NCI-H1417 (cell line): Measurements from ENCODE around the gene OLFML2B.
"Not testable (repeated sequence)": the region's sequence is repeated elsewhere in the genome, so short reads cannot be mapped to it uniquely, and the experiment has no call there.

ENCODE experiments used
- DNase-seq, 3 experiments: peaks; one replicate each; lab custom pipeline; 2025; lab: John Stamatoyannopoulos, UW

Gene OLFML2B

DNA sequence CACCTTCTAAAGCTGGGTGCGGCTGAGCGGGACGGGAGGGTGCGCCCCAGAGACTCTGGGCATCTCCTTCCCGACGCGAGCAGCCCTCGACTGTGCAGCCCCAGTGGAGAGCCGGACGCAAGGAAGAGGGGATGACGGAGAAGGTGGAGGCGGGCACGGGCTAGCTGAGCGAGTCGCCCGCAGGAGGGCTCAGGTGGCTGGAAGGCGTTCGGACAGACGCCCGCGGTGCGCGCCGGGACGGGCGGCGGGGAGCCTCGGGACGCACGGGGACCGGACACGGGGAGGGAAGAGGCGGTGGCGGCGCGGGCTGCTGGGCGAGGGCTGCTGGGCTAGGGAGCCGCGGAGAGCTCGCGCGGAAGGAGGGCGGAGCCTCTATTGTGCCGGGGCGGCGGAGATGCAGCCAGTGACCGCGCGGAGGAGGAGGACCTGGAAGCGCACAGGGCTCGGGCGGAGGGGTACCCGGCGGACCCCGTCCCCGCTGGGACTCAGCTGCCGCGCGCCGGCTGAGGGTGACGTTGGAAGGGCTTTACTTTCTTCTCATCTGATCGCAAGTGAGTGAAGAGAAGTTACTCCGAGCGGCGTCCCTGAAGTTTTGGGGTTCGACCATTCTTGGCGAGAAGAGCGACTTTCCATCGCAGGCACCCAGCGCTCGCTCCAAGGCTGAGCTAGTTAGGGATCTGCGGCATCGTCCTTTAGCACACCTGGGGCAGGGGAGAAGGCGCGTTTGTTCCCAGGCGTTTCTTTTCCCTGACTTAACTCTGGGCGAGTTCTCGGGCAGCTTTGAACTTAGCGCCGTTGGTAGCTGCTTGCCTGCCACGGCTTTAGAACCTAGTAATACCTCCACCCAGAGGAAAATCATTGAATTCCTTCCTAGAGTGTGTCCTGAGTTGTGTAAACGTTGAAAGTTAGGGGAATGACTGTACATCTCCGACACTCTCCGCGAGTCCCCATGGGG is at the start of gene OLFML2B:
Gene OLFML2B (minus strand): TSS at position 323 of the 955 bp plus-strand sequence. CDS start 439 bp downstream, outside the sequence.
- peak; percentile 45 to 76 (median 68) for DNase-seq

DNA sequence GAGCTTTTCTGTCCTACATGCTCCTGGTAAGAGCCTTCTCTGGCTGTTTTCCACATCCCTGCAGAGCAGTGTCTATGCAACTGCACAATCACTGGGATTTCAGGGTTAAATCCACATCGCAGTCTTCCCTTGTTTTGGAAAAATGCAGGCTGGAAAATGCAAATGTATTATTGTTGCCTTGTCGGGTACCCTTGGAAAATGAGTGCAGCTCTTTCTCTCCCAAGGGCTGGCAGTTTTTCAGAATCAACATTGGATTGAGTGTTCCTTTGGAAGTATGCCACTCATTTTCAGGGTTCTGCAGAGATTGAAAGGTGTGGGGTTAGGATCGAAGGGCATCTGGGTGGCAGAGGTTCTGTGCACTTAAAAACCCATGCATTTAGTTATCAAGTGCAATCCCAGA is 49.1 kb upstream of the OLFML2B start:
- DNase-seq = no peak

GRCh38 chr1:162070825-162071224 is 47.2 kb upstream of the OLFML2B start:
- DNase-seq = peak in 2 of 3 experiments; percentile 48 to 70

DNA sequence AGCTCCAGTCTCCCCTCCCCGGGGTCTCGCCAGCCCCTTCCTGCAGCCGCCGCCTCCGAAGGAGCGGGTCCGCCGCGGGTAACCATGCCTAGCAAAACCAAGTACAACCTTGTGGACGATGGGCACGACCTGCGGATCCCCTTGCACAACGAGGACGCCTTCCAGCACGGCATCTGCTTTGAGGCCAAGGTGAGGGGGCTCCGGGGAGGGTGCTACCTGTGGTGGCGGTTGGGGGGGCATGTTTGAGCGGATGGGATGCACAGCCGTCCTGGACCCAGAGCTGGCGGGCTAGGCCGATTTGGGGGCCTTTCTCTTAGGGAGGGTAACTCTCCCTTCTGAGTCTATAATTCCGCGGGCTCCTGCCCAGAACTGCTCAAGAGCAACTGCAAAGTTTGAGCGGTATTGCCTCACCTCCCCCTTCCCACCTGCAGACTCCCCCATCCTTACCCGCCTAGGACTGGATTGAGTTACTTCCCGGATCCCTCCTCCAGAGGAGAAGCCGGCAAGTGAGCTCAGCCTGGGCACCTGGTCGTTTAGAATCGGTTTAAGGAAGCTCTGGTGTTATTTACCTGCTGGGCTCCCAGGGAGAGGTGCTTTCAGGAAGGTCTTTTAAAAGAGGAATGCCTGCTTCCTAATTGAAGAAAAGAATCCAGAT is 46.6 kb upstream of the OLFML2B start:
- DNase-seq = peak; percentile 69 to 83 (median 73)

GRCh38 chr1:162069334-162070093 is 45.8 kb upstream of the OLFML2B start, which contains the start of gene NOS1AP:
NOS1AP (plus strand) TSS chr1:162069691; CDS start chr1:162070178, 487 bp downstream.
- peak; percentile 90 to 97 (median 93) for DNase-seq

DNA sequence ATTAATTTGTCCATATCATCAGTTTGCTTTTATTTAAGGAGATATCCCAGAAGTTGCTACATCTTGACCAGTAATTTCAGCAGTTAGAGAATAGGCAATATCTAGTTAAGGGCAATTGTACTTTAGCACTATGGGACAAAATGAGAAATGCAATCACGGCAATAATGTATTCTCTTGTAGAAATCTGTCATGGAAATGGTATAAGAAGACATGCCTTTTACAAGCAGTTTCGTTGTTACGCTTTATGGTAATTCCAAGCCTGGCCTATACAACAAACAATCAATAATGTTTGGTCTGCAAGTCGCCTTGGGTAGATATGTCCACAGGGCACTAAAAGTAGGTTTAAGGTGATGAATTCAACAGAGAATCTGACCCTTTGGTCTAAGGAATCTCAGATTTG is 44.6 kb upstream of the OLFML2B start:
- no peak for DNase-seq

DNA sequence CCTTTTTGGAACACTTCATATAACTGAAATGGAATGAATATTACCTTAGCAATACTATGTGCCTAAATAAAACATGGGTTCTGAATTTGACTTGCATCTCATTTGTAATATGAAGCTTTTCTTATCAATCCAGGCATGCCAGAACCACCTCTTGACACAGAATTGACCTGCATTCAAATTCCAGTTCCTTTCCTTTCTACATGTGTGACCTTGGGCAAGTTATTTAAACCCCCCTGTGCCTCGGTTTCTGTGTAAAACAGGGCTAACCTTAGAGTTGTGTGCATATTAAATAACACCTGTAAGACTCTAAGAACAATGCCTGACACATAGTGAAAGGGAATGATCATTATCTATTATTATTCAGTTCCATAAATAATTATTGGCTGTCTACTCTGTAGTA is 43.8 kb upstream of the OLFML2B start:
- DNase-seq = peak in 1 of 3 experiments; percentile 36

GRCh38 chr1:162066836-162067235 is 43.2 kb upstream of the OLFML2B start:
- DNase-seq = not testable (repeated sequence)

- DNase-seq = no peak
Measured at GRCh38 chr1:162065016-162065415, 41.3 kb upstream of the OLFML2B start.

GRCh38 chr1:162062542-162063015 is 38.9 kb upstream of the OLFML2B start:
- DNase-seq = peak; percentile 14 to 83 (median 51)

DNA sequence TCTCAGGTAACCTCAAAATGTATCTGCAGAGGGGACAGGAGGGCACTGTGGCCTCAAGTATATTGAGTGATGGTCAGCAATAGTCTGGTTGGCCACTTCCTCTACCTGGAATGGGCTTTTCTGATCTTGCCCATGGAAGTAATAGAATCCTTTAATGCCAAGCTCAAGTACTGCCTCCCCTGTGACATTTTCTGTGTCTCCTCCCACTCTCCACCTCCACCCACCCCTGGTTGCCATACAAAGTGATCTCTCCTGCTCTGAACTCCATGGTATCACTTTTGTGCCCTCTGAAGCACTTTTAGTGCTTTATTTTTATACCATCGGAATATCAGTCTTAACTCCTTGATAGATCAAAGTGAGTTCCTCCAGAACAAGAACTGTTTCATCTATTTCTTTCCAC is 36.6 kb upstream of the OLFML2B start:
- no peak for DNase-seq

DNA sequence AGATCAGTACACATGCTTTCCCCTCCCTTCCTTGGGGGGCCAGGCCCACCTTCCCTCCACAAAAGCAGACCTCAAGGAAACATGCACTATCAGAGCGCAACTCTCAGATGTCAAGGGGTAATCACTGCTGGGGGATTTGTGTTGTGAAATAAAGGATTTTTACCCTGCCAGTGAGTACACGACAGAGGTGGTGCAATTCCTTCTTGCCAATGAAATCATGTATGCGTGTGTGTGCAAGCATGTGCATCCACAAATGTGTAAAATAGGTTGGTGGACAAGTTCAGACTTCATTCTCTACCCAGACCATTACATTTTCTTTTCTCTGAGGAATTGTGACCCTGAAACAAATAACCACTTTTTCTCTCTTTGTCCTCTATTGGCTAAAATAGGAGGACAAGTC is 36.1 kb upstream of the OLFML2B start:
- DNase-seq = no peak

DNA sequence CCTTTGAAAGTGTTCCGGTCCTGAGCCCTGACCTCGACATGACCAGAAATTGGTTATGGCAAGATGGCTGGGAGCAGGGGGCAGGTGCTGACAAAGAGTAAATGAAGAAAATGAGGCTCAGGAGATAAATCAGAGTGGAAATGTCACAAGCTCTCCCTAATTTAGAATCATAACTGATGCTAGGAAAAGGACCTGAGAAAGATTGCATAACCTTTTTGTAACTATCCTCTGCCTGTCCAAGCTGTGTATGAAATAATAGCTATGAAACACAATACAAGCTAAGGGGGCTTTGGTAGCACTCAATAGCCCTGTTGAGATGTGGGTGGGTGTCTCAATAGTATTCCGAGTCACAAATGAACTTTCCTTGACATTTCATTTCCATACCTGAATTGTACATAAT is 32.9 kb upstream of the OLFML2B start:
- DNase-seq = no peak

DNA sequence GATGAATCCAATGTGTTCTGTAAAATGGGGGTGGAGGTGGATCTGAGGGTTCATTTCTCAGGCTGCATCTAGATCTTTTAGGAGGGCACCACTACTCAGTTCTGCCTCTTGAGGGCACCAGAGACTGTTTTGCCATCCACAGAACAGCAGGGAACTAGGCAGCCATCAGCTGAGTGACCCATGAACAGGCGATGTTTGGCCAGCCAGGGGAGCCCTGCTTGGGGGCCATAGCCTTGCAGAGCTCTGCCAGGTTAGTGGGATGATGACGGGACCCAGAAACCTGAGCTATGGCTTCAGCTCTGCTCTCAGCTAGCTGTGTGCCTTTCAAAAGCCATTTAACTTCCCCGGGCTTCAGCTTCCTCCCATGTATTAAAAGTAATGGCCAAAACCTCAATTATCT is 32.4 kb upstream of the OLFML2B start:
- DNase-seq = peak; percentile 54 to 87 (median 80)

DNA sequence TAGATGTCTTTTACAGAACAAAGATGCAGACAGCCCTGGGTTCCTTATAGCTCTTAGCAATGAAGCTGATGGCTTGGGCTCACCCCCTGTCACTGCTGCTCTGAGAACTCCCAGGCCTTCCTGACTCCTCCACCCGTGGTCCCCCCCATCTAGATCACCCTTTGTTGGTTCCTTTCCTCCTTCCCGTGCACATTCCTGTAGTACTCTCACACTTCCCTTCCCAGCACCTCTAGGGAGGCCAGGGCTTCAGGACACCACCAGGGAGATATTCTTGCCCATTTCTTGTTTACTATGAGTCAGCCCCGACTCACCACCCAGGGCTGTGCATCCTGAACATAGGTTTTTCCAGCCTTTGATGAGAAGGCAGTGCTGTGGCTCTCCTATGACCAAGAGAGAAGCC is 31.4 kb upstream of the OLFML2B start:
- no peak for DNase-seq

DNA sequence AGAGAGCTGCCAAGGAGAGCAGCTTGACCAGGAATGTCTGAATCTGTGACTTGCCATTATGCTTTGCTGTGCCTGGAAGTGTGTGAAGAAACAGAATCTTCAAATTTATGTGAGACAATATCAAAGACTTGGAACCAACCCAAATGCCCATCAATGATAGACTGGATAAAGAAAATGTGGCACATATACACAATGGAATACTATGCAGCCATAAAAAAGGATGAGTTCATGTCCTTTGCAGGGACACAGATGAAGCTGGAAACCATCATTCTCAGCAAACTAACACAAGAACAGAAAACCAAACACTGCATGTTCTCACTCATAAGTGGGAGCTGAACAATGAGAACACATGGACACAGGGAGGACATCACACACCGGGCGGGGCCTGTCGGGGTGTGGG is 30.3 kb upstream of the OLFML2B start:
- DNase-seq = not testable (repeated sequence)

- no peak for DNase-seq
Measured at GRCh38 chr1:162046921-162047320, 23.3 kb upstream of the OLFML2B start.

DNA sequence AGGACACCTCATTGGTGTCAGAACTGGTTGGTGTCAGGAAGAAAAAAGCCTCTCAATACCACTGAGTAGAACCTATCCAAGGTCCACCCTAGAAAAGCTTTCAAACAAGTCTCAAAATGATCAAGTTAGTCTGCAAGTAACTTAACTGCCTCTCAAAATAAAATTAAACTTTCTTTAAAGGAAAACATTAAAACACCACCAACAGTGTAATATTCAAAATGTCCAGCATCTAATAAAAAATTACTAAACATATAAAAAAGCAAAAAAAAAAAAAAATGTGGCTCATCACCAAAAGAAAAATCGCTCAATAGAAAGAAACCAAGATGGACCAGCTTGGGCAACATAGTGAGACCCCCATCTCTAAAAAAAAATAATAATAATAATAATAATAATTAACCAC is 18.7 kb upstream of the OLFML2B start:
- no peak for DNase-seq

DNA sequence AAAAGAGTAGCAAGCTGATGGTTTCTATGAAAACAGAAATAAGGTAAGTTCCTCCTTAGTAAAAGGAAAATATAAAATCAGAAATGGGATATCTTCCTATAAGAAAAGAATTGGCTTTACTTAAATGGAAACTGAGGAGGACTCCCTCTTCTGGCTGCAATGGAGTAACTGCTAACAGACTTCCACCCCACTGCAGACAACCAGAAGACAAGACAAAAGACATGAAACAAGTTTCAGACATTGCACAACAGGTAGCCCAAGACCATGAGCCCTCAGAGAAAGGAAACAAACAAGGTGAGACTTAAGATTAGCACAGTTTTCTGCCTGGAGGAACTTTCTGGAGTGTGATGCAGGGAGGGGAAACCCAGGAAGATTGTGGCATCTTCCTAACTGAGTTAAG is 17.0 kb upstream of the OLFML2B start:
- peak in 1 of 3 experiments; percentile 19 for DNase-seq

DNA sequence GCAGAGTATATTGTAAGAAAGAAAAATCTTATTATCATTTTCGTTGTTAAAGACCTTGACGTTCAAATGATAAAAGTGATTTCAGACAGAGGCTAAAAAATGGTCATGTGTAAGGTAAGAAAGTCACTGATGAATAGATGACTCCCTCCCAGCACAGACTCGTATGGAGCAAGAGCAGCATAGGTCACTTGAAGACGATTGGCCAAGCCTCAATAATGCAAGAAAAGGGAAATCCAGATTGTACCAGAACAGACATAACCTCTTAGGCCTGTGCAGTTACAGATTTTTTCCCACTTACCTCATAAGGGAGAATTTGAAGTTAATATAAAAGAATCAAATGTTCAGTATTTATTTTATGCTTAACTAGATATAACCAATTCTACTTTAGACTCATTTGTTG is 16.3 kb upstream of the OLFML2B start:
- no peak for DNase-seq

- DNase-seq = no peak
Measured at GRCh38 chr1:162038624-162039023, 15.0 kb upstream of the OLFML2B start.

- DNase-seq = no peak
Measured at GRCh38 chr1:162036163-162036562, 12.5 kb upstream of the OLFML2B start.
